KBM-7 (cell line): Measurements from ENCODE around the gene TBCE.

Experiments
- DNase-seq: peaks from one replicate; pipeline ENCODE4 v3.0.0-alpha.2; 2015
- in situ Hi-C: fragments of 300-500 bp; cut with MboI; formaldehyde crosslinking; loops from 2 replicates; pipeline ENCODE4 v1.14.3; 2020; ENCODE audit warnings: low sequenced_read_pairs, low pct_unique_long_range_greater_than_20kb, mixed read lengths

Gene TBCE

GRCh38 chr1:235367000-235367908 is at the start of gene TBCE:
TSS of gene TBCE (plus strand) at chr1:235367427. CDS start at chr1:235380050, 12,623 bp downstream.
- peak; percentile 98 for DNase-seq
- in situ Hi-C loops: no loop called here

DNA sequence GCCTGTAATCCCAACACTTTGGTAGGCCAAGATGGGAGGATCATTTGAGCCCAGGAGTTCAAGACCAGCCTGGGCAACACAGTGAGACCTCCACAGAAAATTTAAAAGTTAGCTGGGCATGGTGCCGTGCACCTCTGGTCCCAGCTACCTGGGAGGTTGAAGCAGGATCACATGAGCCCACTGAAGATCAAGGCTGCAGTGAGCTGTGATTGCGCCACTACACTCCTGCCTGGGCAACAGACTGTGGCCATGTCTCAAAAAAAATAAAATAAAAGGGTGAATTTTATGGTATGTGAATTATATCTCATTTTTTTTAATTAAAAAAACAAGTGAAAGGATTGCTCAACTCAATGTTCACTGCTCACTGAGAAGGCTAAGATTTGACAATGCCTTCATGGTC is 48.0 kb upstream of the TBCE start:
- in situ Hi-C loops: no loop called here
- DNase-seq: no peak

- DNase-seq: no peak
- in situ Hi-C loops: no loop called here
Observed at GRCh38 chr1:235320521-235321179, 46.6 kb upstream of the TBCE start.

- no peak for DNase-seq
Observed at GRCh38 chr1:235324296-235324695, 42.9 kb upstream of the TBCE start.

GRCh38 chr1:235325139-235325538 is 42.1 kb upstream of the TBCE start:
- in situ Hi-C loops: no loop called here

More at GRCh38 chr1:235324296-235324695, 42.9 kb upstream of the TBCE start:
- in situ Hi-C loops: no loop called here

DNA sequence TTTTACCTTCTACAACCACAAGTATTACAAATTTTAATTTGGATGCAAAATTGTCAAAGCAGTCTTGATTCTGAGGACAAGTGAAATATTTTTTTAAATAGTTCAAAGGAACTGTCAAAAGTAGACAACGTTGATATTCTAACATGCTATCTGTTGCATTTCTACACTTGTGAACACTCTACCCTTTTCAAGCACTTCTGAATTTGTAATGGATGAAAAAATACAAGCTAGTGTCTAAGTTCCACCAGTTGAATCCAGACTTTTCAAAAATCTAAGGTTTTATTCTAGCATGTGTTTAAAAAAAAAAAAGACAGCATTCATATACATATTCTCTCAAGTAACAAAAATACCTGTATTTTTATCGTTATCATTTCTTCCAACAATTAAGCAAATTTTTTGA is 41.4 kb upstream of the TBCE start:
- no peak for DNase-seq
- in situ Hi-C loops: no loop called here

More at GRCh38 chr1:235325139-235325538, 42.1 kb upstream of the TBCE start:
- DNase-seq: no peak

DNA sequence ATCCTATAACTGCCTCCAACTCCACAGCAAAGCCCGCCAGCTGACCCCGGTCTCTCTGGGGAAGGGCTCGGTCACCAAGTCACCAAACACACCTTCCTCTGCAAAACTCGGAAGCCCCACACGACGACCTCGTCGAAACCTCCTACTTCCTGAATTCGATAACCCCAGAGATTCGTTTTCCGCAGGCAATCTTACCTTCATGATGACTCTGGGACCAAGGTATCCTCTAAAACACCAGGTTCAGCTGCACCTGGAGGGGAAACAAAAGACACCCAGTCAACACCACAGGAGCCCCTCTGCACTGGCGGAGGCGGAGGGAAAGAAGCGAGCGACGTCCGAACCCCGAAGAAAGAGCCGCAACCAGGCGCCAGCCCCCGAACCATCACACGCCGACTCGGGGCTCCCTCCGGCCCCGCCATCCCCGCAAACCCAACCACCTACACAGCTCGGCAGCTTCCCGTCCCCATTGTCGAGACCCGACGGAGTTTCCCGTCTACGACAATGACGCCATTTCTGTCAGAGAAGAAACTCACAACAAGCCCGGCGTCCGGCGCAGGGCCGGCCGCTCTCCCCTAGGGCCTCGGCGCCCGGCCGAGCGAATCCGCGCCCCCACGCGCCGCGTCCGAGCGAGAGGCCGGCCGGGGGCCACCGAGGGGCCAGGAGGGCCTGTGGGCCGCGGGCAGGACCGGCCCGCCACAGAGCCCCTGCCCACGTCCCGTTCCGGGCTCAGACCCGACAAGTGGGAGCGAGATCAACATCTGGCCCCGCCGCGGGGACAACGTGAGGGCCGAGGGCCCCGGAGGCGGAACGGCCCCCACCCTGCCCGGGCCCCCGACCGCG is 40.3 kb upstream of the TBCE start:
- in situ Hi-C loops: no loop called here

DNA sequence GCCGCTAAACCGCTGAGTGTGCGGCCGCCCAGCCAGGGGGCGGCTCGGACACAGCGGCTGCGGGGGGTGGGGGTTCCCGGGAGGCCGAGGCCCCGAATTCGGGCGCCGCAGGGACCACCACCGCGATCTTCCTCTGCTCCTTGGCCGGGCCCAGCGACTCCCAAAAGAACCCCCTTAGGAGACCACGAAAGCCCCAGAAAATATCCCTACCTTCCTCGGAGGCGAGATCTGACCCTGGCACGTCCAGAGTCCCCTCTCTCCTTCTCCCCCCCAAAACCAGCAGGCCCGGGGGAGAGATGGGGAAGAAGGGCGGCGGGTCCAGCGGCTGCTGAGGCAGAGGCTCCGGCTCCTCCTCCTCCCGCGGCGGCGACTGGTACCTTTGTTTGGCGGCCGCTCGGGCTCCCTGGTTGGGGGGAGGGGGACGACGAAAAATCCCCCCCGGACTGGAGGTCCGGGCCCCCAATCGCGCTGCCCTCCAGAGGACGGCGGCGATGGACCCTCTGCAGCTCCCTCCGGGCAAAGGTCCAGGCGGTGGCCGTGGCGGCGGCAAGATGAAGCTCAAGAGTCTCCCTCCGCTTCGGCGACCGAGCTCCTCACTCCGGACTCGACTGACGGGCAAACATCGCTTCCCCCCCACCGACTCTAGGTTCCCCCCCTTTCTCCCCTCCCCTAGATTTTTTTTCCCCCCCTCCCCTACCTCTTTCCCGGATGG is 39.5 kb upstream of the TBCE start, which contains the start of gene ARID4B:
TSS of gene ARID4B (minus strand) at position 621 of the 712 bp plus-strand sequence. CDS start 1,260 bp downstream, outside the sequence.
- in situ Hi-C loops: no loop called here
- DNase-seq: peak; percentile 74

More for the DNA sequence above, 40.3 kb upstream of the TBCE start:
- DNase-seq: peak; percentile 65

DNA sequence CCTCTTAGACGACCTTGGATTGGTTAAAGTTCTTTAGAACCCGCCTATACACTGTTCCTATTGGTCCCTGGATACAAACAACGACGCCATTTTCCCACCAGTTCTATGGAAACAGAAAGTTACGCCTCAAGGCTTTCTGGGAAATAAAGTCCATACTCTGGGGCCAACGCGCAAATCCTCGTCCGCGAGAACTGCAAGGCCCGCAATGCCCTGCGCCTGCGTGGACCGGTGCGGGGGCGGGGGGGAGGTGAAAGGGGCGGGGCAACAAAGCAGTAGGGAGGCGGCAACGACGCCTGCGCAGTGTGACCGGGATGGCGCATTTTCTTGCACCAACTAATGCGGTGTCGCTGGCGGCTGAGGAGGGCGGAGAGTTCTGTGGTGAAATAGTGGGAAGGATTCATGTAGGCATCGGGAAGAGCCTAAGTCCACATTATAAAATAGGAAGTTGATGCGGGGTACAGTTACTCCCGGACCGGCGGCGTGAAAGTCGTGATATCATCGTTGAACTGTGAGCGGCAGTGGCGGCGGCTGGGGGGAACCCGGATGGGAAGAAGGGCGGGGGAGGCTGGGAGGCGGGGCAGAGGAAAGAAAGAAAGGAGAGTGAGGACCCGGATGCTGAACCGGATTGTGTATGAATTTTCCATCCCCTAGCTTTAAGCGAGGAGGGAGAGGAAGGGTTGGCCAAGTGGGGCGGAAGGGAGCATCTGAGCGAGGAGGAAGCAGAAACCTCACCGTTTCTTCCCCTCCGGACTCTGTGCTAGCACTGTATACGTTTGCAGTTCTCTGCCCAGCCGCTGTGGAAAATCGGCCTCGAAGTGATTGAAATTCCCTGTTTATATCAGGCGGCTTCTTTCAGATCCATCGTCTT is 38.7 kb upstream of the TBCE start, which contains the start of gene GGPS1:
TSS of gene GGPS1 (plus strand) at position 300 of the 868 bp plus-strand sequence. CDS start 6,695 bp downstream, outside the sequence.
- in situ Hi-C loops: no loop called here
- DNase-seq: peak; percentile 98

DNA sequence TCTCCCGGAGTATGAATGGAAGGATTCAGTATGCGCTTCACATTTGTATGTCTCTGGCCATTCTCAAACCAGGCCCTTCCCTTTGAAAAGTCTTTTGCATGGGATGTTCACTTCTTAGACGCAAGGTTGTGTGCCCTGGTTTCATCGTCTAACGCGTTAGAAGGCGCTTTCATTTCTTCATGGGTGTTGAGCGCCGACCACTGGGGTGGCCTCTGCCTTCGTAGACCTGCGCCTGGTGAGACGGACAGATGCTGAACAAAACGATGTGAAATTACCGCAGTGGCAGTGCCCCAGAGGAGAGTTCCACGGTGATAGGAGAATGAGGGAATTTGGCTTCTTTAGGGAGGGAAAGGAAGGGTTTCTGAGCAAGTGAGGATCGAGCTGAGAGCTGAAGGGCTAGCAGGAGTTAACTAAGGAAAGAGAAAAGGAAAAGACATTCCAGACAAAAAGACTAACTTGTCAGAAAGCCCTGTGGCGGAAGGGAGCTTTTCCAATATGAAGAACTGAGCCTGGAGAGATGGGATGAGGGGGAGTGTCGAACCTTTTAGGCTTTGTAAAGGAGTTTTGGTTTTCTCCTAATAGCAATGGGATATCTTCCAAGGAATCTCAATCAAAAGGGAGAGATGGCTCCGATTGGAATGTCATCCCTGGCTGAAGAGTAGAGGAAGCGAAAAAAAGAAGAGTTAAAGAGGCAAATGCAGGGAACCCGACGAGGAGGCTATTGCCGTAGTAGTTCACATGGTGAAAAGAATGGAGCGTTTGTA is 37.9 kb upstream of the TBCE start:
- in situ Hi-C loops: no loop called here
- no peak for DNase-seq

DNA sequence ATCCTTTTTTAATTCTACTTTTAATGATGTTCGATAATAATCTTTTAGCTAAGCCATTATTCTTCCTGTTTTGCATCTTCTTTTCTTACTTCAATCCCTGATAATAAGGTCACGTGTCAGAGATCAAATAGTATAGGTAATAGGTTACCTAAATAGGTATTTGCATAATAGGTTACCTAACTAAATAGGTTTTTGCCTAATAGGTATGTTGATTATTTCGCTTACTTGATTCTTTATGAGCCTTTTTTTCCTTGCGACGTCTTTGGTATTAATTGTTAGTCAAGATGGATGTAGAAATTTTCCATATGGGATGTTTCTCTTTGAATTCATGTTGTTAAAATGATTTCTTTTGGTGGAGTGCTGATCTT is 36.3 kb upstream of the TBCE start:
- no peak for DNase-seq
- in situ Hi-C loops: no loop called here

GRCh38 chr1:235331401-235331800 is 35.8 kb upstream of the TBCE start:
- DNase-seq: no peak
- in situ Hi-C loops: no loop called here

DNA sequence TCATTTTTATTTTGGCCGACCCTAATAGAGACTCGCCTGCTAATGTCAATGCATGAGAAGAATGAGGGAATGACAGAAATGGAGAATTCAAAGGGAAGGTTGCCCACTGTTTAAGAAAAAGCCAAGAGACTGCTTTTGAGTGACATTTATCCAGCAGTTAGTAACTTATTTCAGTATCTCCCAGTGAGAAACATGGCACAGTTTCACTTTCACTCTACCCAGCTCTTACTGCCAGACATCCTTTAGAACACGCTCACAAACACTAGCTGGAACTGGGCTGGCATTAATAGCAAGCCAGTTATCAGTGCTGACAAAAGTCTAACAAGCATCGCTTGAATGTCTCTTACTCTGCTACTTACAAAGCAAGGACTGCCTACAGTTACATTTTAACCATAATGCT is 30.3 kb upstream of the TBCE start:
- DNase-seq: no peak
- in situ Hi-C loops: no loop called here

GRCh38 chr1:235339746-235340145 is 27.5 kb upstream of the TBCE start:
- in situ Hi-C loops: no loop called here
- no peak for DNase-seq

- in situ Hi-C loops: no loop called here
- no peak for DNase-seq
Observed at GRCh38 chr1:235341334-235341733, 25.9 kb upstream of the TBCE start.

- in situ Hi-C loops: no loop called here
- DNase-seq: no peak
Observed at GRCh38 chr1:235342039-235342438, 25.2 kb upstream of the TBCE start.

DNA sequence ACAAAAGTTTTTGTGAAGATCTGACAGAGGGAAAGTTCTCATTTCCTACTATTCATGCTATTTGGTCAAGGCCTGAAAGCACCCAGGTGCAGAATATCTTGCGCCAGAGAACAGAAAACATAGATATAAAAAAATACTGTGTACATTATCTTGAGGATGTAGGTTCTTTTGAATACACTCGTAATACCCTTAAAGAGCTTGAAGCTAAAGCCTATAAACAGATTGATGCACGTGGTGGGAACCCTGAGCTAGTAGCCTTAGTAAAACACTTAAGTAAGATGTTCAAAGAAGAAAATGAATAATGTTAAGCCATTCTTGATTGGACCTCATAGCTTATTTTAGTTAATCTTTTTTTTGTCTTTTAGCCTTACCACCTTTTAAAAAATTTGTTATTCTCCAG is 24.8 kb upstream of the TBCE start:
- in situ Hi-C loops: no loop called here

More for the DNA sequence above, 24.8 kb upstream of the TBCE start:
- DNase-seq: no peak
